Endothelial cell of umbilical vein (primary cell): ENCODE results near the gene LURAP1L. TPM values are rescaled to one million over a fixed set of nuclear protein-coding genes. Genes with fewer than 3 reads are reported as not detected.

ENCODE experiments used
- BruUV-seq: library from RNA; stranded (reverse); fragments of 400-500 nt; replicated peaks from 2 replicates; lab custom pipeline; 2021; lab: Mats Ljungman, UMichigan
- CTCF ChIA-PET: fragments of 300-600, 350-600 bp; sonication (Branson Sonifier 250); formaldehyde crosslinking; loops from one replicate; lab custom pipeline; 2021; ENCODE audit warnings: antibody characterized with exemption, inconsistent platforms; lab: Charles Lee
- POLR2A ChIA-PET: fragments of 300-600, 350-600 bp; sonication (Branson Sonifier 250); formaldehyde crosslinking; loops from one replicate; lab custom pipeline; 2021; ENCODE audit warnings: antibody characterized with exemption, inconsistent platforms; lab: Charles Lee
- DNase-seq: peaks from one replicate; pipeline ENCODE4 v3.0.0-alpha.2; 2011; ENCODE audit warnings: low read depth, low spot score
- FAIRE-seq: peaks from 2 replicates; lab custom pipeline; 2011; peaks lifted over from hg19 to GRCh38; lab: Jason Lieb, UNC
- H2AFZ ChIP-seq: 2 replicates; pipeline ENCODE4 v1.6.0; 2012; ENCODE audit warnings: low read depth, low read length, control low read depth, inconsistent platforms
- H3K27ac ChIP-seq: 2 replicates; pipeline ENCODE4 v1.5.1; 2011; ENCODE audit warnings: low read depth, mild to moderate bottlenecking, control low read depth, low read length, moderate library complexity; ENCODE audit not compliant: insufficient read depth
- H3K27me3 ChIP-seq, 2 experiments: 2 replicates each; pipeline versions ENCODE4 v1.6.0 to v1.6.1; 2011; ENCODE audit warnings: low read length in 2 of 2, mixed read lengths in 1 of 2; ENCODE audit not compliant: control insufficient read depth in 2 of 2, insufficient read depth in 2 of 2
- H3K36me3 ChIP-seq, 2 experiments: 2 replicates in 1 of 2; 3 replicates in 1 of 2; pipeline ENCODE4 v1.5.1; 2011; ENCODE audit warnings: low read length in 2 of 2, mild to moderate bottlenecking in 1 of 2, moderate library complexity in 1 of 2; ENCODE audit not compliant: control insufficient read depth in 2 of 2, insufficient read depth in 2 of 2; ENCODE audit errors: extremely low read depth in 1 of 2
- H3K4me1 ChIP-seq: 3 replicates; pipeline ENCODE4 v1.5.1; 2011; ENCODE audit warnings: mild to moderate bottlenecking, low read length; ENCODE audit not compliant: control insufficient read depth, insufficient read depth; ENCODE audit errors: extremely low read depth
- H3K4me2 ChIP-seq: 2 replicates; pipeline ENCODE4 v1.6.1; 2011; ENCODE audit warnings: low read length, control low read depth, mixed read lengths; ENCODE audit not compliant: insufficient read depth
- H3K4me3 ChIP-seq, 3 experiments: fragments of 200-600 bp in 1 of 3; sonication (generic), shearing (Covaris generic) in 1 of 3; replicated peaks in 1 of 3; 2 replicates each; pipeline ENCODE4 v1.5.1; 2011 to 2016; ENCODE audit warnings: control low read depth in 3 of 3, low read length in 3 of 3, mild to moderate bottlenecking in 2 of 3, inconsistent platforms in 1 of 3, low read depth in 1 of 3, moderate library complexity in 1 of 3; ENCODE audit not compliant: insufficient read depth in 1 of 3
- H3K79me2 ChIP-seq: 2 replicates; pipeline ENCODE4 v1.6.0; 2012; ENCODE audit warnings: low read length, inconsistent platforms; ENCODE audit not compliant: control insufficient read depth, insufficient read depth
- H3K9ac ChIP-seq: replicated peaks from 2 replicates; pipeline ENCODE3; 2011; ENCODE audit warnings: low read length, control low read depth; ENCODE audit not compliant: insufficient read depth; ENCODE audit errors: extremely low read depth
- H3K9me1 ChIP-seq: replicated peaks from 3 replicates; pipeline ENCODE4 v1.6.0; 2011; ENCODE audit warnings: mild to moderate bottlenecking, low read length; ENCODE audit not compliant: control insufficient read depth, insufficient read depth; ENCODE audit errors: extremely low read depth
- H3K9me3 ChIP-seq: replicated peaks from 2 replicates; pipeline ENCODE4 v1.5.1; 2012; ENCODE audit warnings: low read length, inconsistent platforms; ENCODE audit not compliant: control insufficient read depth, insufficient read depth
- H4K20me1 ChIP-seq: replicated peaks from 2 replicates; pipeline ENCODE3; 2011; ENCODE audit warnings: mild to moderate bottlenecking, low read length; ENCODE audit not compliant: control insufficient read depth, insufficient read depth; ENCODE audit errors: extremely low read depth
- CTCF ChIP-seq, 2 donors: IDR thresholded peaks; 1 replicate in 1 of 2; 2 replicates in 1 of 2; pipeline ENCODE4 v1.5.1; 2011; ENCODE audit warnings: low read length in 2 of 2, mild to moderate bottlenecking in 2 of 2, moderate library complexity in 2 of 2, control low read depth in 1 of 2, inconsistent platforms in 1 of 2, low read depth in 1 of 2; ENCODE audit not compliant: insufficient read depth in 1 of 2; ENCODE audit errors: extremely low read depth in 1 of 2
- EZH2 ChIP-seq: IDR thresholded peaks from 2 replicates; pipeline ENCODE4 v1.6.1; 2012; ENCODE audit warnings: borderline replicate concordance, low read depth, mild to moderate bottlenecking, moderate library complexity, low read length, inconsistent platforms; ENCODE audit not compliant: severe bottlenecking
- FOS ChIP-seq: IDR thresholded peaks from 2 replicates; pipeline ENCODE4 v1.6.1; 2011; ENCODE audit warnings: mild to moderate bottlenecking, low read length, moderate library complexity, borderline replicate concordance; ENCODE audit not compliant: insufficient read depth
- GATA2 ChIP-seq: IDR thresholded peaks from 2 replicates; pipeline ENCODE4 v1.7.0; 2011; ENCODE audit warnings: low read depth, mild to moderate bottlenecking, moderate library complexity, mixed read lengths, low read length; ENCODE audit not compliant: insufficient read length, insufficient read depth
- JUN ChIP-seq: IDR thresholded peaks from 2 replicates; pipeline ENCODE4 v1.6.1; 2011; ENCODE audit warnings: borderline replicate concordance, low read depth; ENCODE audit not compliant: insufficient read length, insufficient read depth
- MYC ChIP-seq: IDR thresholded peaks from one replicate; pipeline ENCODE4 v1.6.1; 2011; ENCODE audit warnings: mild to moderate bottlenecking, low read depth, low read length
- POLR2A ChIP-seq: IDR thresholded peaks from 2 replicates; pipeline ENCODE4 v1.6.1; 2012; ENCODE audit warnings: low read depth, mild to moderate bottlenecking, control low read depth, low read length
- POLR2AphosphoS5 ChIP-seq: IDR thresholded peaks from 2 replicates; pipeline ENCODE4 v1.6.1; 2012; ENCODE audit warnings: low read depth, mild to moderate bottlenecking, control low read depth, low read length, moderate library complexity; ENCODE audit not compliant: insufficient read depth
- dilution Hi-C: fragments of 300-500 bp; cut with MboI; formaldehyde crosslinking; loops from one replicate; pipeline ENCODE4 v1.15.0; 2019; ENCODE audit warnings: low sequenced_read_pairs; ENCODE audit not compliant: extremely low pct_ligation_motif_present
- intact Hi-C: fragments of 100-400 bp; cut with micrococcal nuclease; formaldehyde crosslinking; loops from one replicate; pipeline ENCODE4 v1.10.0; 2022
- polyA plus RNA-seq, 4 experiments: library from polyadenylated mRNA; depleted of rRNA in 3 of 4; stranded (reverse) in 3 of 4; unstranded in 1 of 4; fragments of >200 nt; gene quantifications; 2 replicates each; pipeline versions ENCODE4 v1.2.1 to v1.2.3, GENCODE V29; 2011 to 2012; ENCODE audit warnings: missing spikeins in 1 of 4
- total RNA-seq: library from RNA; stranded (reverse); gene quantifications from 2 replicates; pipeline ENCODE4 v1.2.3, GENCODE V29; 2021
- TF ChIP-seq, protein P1 (sequence below): IDR thresholded peaks from 2 replicates; pipeline ENCODE4 v1.6.1; 2011; ENCODE audit not compliant: insufficient read depth, insufficient read length

LURAP1L gene
- total and polyA plus RNA-seq, 2 donors (not counting 3 experiments of a cell fraction or from before 2014, with no cell fraction given) = 1.5 to 3.3 TPM

- Histone ChIP-seq H3K9ac (no peak overlapping the region), H2AFZ (no peak overlapping the region), H3K9me3 (no peaks in the 10 kb centered on the region), H3K4me2 (no peak overlapping the region), H3K9me1 (no peaks in the 10 kb centered on the region), H3K27ac (no peak overlapping the region), H3K36me3 (no peaks in the 10 kb centered on the region), H3K27me3 (no peaks in the 10 kb centered on the region), H4K20me1 (no peaks in the 10 kb centered on the region), H3K79me2 (no peaks in the 10 kb centered on the region), H3K4me1 (peaks cover 2% of the 10 kb centered on the region), H3K4me3 (no peak overlapping the region)
- dilution Hi-C loops = no loop called here
- intact Hi-C loops = no loop called here
- POLR2A ChIA-PET = no interaction called here
- no TSS peak for BruUV-seq
- FAIRE-seq (no peak), DNase-seq (no peak)
- CTCF ChIA-PET = interaction anchor here (1.1 to 1.9 kb wide), 2 partner anchors 18 to 51 kb away, joined by 3 to 4 read pairs; no protein-coding TSS in a partner anchor
- TF ChIP-seq FOS (no peak), EZH2 (no peak), JUN (no peak)
Measured at GRCh38 chr9:12770261-12770660, 4.6 kb upstream of the LURAP1L start.

GRCh38 chr9:12771891-12772290 is 2.9 kb upstream of the LURAP1L start:
- no peaks in the 10 kb centered on the region for H3K27me3 ChIP-seq
- no peak overlapping the region for H3K9ac ChIP-seq
- CTCF ChIA-PET = interaction anchor here (1.1 to 1.9 kb wide), 7 partner anchors 10 to 69 kb away, joined by 3 to 6 read pairs (median 4); no protein-coding TSS in a partner anchor
- H3K4me2 ChIP-seq = no peak overlapping the region
- no TSS peak for BruUV-seq
- H3K27ac ChIP-seq = no peak overlapping the region
- no peaks in the 10 kb centered on the region for H3K9me1 ChIP-seq
- no peaks in the 10 kb centered on the region for H3K9me3 ChIP-seq
- no peaks in the 10 kb centered on the region for H4K20me1 ChIP-seq
- dilution Hi-C loops (no loop called here), intact Hi-C loops (no loop called here)
- peaks cover 2% of the 10 kb centered on the region for H3K4me1 ChIP-seq
- H3K4me3 ChIP-seq = no peak overlapping the region
- TF ChIP-seq EZH2 = no peak
- TF ChIP-seq, protein P1, sequence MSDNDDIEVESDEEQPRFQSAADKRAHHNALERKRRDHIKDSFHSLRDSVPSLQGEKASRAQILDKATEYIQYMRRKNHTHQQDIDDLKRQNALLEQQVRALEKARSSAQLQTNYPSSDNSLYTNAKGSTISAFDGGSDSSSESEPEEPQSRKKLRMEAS = no peak
- TF ChIP-seq CTCF (IDR thresholded peaks at IDR 0.05; ENCODE audit: extremely low read depth in 1 of 2, insufficient read depth in 1 of 2, low read depth in 1 of 2, low read length in 2 of 2) = no peak
- no peak for TF ChIP-seq POLR2AphosphoS5
- TF ChIP-seq JUN = no peak
- TF ChIP-seq FOS = no peak
- no peak for TF ChIP-seq GATA2
- no peak for TF ChIP-seq MYC
- no peak for TF ChIP-seq POLR2A
- FAIRE-seq = peak; percentile 64
- DNase-seq = peak; percentile 19
- H2AFZ ChIP-seq = peak overlapping the region; percentile 1
- H3K36me3 ChIP-seq = no peaks in the 10 kb centered on the region
- POLR2A ChIA-PET = no interaction called here
- no peaks in the 10 kb centered on the region for H3K79me2 ChIP-seq
